ENCODE results near the gene MAP4K1.
"Not testable (repeated sequence)": the region's sequence is repeated elsewhere in the genome, so short reads cannot be mapped to it uniquely, and the experiment has no call there.

The MAP4K1 gene

DNA sequence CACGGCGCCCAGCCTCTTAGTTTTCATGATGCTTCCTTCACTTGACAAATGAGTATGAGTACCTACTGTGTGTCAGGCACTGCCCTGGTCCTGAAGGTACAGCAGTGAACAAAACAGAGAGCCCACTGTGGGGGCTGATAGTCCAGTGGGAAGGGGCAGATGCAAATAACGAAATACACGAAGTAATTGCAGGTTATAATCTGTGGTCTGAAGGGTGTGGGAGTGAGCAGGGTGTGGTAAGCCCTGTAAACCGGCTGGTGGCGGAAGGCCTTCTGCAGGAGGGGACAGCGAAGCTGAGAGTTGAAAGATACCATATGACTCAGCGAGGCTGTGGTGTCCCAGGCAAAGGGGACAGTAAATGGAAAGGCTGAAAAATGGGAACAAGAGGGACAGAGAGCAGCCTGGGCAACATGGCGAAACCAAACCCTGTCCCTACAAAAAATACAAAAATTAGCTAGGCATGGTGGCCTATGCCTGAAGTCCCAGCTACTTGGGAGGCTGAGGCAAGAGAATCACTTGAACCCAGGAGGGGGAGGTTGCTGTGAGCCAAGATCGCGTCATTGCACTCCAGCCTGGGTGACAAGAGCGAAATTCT is 60.5 kb downstream of the MAP4K1 start:
- TF ChIP-seq, protein P1, sequence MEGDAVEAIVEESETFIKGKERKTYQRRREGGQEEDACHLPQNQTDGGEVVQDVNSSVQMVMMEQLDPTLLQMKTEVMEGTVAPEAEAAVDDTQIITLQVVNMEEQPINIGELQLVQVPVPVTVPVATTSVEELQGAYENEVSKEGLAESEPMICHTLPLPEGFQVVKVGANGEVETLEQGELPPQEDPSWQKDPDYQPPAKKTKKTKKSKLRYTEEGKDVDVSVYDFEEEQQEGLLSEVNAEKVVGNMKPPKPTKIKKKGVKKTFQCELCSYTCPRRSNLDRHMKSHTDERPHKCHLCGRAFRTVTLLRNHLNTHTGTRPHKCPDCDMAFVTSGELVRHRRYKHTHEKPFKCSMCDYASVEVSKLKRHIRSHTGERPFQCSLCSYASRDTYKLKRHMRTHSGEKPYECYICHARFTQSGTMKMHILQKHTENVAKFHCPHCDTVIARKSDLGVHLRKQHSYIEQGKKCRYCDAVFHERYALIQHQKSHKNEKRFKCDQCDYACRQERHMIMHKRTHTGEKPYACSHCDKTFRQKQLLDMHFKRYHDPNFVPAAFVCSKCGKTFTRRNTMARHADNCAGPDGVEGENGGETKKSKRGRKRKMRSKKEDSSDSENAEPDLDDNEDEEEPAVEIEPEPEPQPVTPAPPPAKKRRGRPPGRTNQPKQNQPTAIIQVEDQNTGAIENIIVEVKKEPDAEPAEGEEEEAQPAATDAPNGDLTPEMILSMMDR (conservative IDR thresholded peaks at IDR 0.05; ENCODE audit: low read length): no peak
- H3K4me3 ChIP-seq (ENCODE audit: low read length): no peak overlapping the region
- no peak for DNase-seq (ENCODE audit: low read depth)

- TF ChIP-seq, protein P1 (conservative IDR thresholded peaks at IDR 0.05; ENCODE audit: low read length): no peak; the same call in 1 of the 2 replicates
- no peak overlapping the region for H3K4me3 ChIP-seq (ENCODE audit: low read length)
- peak; percentile 2 for DNase-seq (ENCODE audit: low read depth)
Measured at GRCh38 chr19:38556521-38557174, 61.1 kb downstream of the MAP4K1 start.

DNA sequence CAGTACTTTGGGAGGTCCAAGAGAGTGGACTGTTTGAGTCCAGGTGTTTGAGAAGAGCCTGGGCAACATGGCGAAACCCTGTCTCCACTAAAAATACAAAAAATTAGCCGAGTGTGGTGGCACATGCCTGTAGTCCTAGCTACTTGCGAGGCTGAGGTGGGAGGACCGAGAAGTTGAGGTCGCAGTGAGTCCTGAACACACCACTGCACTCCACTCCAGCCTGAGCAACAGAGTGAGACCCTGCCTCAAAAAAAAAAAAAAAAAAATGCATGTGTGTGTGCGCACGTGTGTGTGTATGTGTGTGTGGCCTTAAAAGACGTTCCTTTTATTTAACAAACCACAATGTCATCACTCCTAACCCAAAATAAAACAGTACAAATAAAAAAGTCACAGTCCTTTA is 62.6 kb downstream of the MAP4K1 start:
- no peak overlapping the region for H3K4me3 ChIP-seq (ENCODE audit: low read length)
- TF ChIP-seq, protein P1 (conservative IDR thresholded peaks at IDR 0.05; ENCODE audit: low read length): no peak
- DNase-seq (ENCODE audit: low read depth): no peak

DNA sequence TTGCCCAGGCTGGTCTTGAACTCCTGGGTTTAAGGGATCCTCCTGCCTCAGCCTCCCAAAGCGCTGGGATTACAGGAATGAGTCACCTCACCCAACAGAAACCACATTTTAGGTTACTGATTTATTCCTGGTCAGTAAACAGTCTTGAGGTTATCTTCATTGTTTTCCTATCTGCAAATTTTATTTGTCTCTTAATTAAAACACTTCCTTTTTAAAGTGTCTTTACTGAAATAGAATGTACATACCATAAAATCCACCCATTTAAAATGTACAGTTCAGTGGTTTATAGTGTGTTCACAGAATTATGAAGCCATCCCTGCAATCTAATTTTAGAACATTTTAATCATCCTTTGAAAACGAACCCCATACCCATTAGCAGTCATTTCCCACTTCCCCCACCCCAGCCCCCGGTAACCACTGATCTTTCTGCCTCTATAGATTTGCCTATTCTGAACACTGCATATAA is 63.0 kb downstream of the MAP4K1 start:
- TF ChIP-seq, protein P1 (conservative IDR thresholded peaks at IDR 0.05; ENCODE audit: low read length): no peak
- H3K4me3 ChIP-seq (ENCODE audit: low read length): no peak overlapping the region
- DNase-seq (ENCODE audit: low read depth): no peak

DNA sequence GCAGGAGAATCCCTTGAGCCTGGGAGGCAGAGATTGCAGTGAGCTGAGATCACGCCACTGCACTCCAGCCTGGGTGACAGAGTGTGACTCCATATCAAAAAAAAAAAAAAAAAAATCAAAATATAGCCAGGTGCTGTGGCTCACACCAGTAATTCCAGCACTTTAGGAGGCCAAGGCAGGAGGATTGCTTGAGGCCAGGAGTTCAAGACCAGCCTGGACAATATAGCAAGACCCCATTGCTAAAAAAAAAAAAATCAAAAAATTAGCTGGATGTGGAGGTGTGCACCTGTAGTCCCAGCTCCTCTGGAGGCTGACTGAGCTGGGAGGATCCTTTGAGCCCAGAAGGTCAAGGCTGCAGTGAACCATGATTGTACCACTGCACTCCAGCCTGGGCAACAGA is 64.5 kb downstream of the MAP4K1 start:
- not testable (repeated sequence) for DNase-seq (ENCODE audit: low read depth); H3K4me3 ChIP-seq (ENCODE audit: low read length)

DNA sequence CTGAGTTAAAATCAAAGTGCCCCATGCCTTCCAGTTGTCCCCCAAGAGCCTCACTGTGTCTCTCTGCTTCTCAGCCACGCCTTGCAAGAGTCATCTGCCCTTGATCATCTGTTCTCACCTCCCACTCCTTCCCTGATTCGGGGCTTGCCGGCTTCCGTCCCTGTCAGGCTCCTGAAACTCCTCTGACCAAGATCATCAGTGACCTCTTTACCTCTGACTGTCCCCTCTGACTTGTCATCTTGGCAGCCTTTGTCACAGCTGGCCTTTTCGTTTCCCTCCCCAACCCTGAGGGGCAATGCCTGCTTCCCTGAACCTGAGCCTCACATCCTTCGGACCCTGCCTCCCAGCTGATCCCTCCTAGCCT is 66.3 kb downstream of the MAP4K1 start:
- TF ChIP-seq, protein P1 (conservative IDR thresholded peaks at IDR 0.05; ENCODE audit: low read length): no peak
- H3K4me3 ChIP-seq (ENCODE audit: low read length): no peak overlapping the region
- no peak for DNase-seq (ENCODE audit: low read depth)

DNA sequence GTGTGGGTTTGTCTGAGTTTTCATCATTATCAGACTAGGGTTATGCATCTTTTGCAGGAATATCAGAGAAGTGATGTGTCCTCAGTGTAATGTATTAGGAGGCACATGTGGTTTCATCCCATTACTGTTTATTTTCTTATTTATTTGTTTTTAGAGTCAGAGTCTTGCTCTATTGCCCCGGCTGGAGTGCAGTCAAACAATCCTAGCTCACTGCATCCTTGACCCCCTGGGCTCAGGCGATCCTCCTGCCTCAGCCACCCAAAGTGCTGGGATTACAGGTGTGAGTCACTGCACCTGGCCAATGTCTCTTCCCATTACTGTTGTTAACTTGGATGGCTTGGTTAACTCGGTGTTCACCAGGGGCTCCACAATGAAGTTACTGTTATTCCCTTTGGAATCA is 67.4 kb downstream of the MAP4K1 start:
- H3K4me3 ChIP-seq (ENCODE audit: low read length): no peak overlapping the region
- no peak for DNase-seq (ENCODE audit: low read depth)
- TF ChIP-seq, protein P1 (conservative IDR thresholded peaks at IDR 0.05; ENCODE audit: low read length): no peak

All from AG10803 (cell line).